Large intestine (tissue), 3 donors: ENCODE results near the gene GDPD4. TPM values are rescaled to one million over a fixed set of nuclear protein-coding genes. Genes with fewer than 3 reads are reported as not detected.

Source experiments
- DNase-seq, 2 donors: peaks; one replicate each; pipeline versions ENCODE4 v3.0.0 to v3.0.0-alpha.2; 2013
- H3K27ac ChIP-seq: one replicate; pipeline ENCODE4 v1.5.1; 2013; ENCODE audit warnings: low read length
- H3K27me3 ChIP-seq: 2 replicates; pipeline ENCODE4 v1.6.1; 2013; ENCODE audit warnings: low read length; ENCODE audit not compliant: control insufficient read depth, insufficient read depth
- H3K36me3 ChIP-seq: 2 replicates; pipeline ENCODE4 v1.6.1; 2013; ENCODE audit warnings: low read length; ENCODE audit not compliant: control insufficient read depth, insufficient read depth
- H3K4me1 ChIP-seq: one replicate; pipeline ENCODE4 v1.6.1; 2013; ENCODE audit warnings: low read length; ENCODE audit not compliant: control insufficient read depth, insufficient read depth
- H3K4me3 ChIP-seq: one replicate; pipeline ENCODE4 v1.5.1; 2013; ENCODE audit warnings: low read length
- H3K9me3 ChIP-seq: one replicate; pipeline ENCODE4 v1.6.1; 2013; ENCODE audit warnings: mild to moderate bottlenecking, low read depth, low read length, moderate library complexity; ENCODE audit not compliant: control insufficient read depth
- WGBS: methylation state at CpG from one replicate; pipeline ENCODE4 v1.1.5; 2013; ENCODE audit warnings: low lambda C conversion rate; ENCODE audit not compliant: insufficient coverage; 5-methylcytosine and 5-hydroxymethylcytosine counted together
- polyA plus RNA-seq: library from polyadenylated mRNA; unstranded; fragments of 120-200 nt; gene quantifications from one replicate; pipeline ENCODE4 v1.2.1, GENCODE V29; 2013

The GDPD4 gene
- polyA plus RNA-seq, 1 donor, result 5.1 TPM

DNA sequence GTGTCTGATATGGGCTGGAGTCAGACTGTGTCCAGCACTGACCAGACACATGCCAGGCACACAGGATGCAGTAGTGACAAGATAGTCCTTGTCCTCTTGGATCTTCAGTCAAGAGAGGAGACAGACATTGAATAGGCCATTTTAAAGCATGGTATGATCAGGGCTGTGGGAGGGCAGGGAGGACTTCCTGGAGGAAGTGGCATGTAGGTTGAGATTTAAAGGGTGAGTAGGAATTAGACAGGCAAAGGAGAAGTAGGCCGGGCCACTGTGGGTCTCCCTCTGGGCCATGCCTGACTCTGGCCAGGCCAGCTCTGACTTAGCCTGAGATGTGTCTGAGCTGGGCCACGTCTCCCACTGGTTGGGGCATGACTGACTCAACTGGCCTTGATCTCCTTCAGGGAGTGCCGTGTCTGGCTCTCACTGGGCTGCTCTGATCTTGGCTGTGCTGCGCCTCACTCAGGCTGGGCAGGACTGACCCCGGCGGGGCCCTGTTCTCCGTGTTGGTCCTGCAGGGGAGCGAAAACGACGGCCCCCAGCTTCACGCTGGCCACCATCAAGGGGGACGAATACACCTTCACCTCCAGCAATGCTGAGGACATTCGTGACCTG lies 102.2 kb downstream of the GDPD4 start:
- H3K9me3 ChIP-seq, result no peaks in the 10 kb centered on the region
- no peaks in the 10 kb centered on the region for H3K27me3 ChIP-seq
- H3K4me1 ChIP-seq, result no peaks in the 10 kb centered on the region
- DNase-seq, result no peak
- H3K27ac ChIP-seq, result no peak overlapping the region
- H3K36me3 ChIP-seq, result peaks cover 80% of the 10 kb centered on the region
- no CpG with 5 or more reads among the region's 13 CpGs for WGBS
- H3K4me3 ChIP-seq, result no peak overlapping the region

DNA sequence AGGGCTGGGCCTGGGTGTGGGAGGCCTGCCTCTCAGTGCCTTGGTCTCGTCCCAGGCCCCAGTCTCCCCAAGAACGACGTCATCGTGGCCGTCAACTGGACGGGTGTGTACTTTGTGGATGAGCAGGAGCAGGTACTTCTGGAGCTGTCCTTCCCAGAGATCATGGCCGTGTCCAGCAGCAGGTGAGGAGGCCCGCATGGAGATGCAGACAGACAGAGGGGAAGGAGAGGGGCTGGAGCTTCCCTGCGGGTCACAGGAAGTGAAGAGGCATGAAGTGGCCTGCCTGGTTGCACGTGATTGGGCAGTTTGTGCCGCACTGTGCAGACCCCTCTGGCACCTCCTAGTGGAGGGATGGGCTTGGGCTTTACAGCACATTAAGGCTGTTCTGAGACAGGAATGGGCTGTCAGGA lies 103.0 kb downstream of the GDPD4 start:
- no peak for DNase-seq
- no peaks in the 10 kb centered on the region for H3K27me3 ChIP-seq
- no CpG with 5 or more reads among the region's 11 CpGs for WGBS
- H3K4me1 ChIP-seq, result no peaks in the 10 kb centered on the region
- no peaks in the 10 kb centered on the region for H3K9me3 ChIP-seq
- H3K4me3 ChIP-seq, result no peak overlapping the region
- peaks cover 80% of the 10 kb centered on the region for H3K36me3 ChIP-seq
- no peak overlapping the region for H3K27ac ChIP-seq

DNA sequence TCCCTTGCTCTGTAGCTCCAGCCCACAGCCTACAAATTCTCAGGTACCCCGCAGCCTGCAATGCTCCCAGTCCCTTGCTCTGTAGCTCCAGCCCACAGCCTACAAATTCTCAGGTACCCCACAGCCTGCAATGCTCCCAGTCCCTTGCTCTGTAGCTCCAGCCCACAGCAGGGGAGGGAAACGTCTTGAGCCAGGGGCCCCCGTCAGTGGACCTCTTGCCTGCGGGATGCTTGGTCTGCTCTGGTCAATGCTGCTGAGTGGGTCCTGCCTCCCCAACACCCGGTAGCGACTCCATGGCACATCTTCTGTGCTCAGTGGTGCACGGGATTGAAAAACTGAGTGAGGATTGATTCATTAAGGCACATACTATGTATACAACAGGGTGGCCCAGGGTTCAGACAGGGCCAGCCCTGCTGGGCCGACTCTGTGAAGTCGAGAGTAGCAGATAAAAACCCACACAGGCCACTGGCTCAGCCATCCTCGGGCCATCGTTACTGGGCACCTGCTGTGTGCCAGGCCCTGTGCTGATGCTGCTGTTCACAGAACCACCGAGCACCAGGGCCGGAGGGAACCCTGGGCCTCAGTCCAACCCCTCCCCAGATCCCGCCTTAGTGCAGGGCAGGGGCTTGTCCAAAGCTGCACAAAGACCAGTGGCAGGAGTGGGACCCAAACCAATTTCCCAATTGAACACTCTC lies 103.7 kb downstream of the GDPD4 start:
- H3K36me3 ChIP-seq, result peaks cover 77% of the 10 kb centered on the region

DNA sequence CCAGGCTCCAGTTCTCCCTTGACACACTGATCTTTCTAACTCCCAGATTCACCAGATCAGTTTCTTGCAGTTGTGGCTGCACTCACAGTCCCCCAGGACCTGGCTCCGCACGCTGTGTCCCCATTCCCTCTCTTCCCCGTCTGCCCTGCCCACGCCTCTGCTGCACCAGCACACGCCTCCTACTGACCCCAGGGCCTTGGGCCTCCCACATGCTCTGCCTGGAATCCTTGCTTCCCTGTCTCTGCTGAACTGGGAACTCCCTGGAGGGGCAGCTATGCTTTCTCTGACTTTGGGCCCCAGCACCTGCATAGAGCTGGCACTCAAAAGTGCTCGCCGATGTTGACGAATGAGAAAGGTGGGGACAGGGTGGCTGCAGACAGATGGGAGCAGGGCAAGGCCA lies 104.5 kb downstream of the GDPD4 start:
- no CpG with 5 or more reads among the region's 8 CpGs for WGBS
- no peak overlapping the region for H3K4me3 ChIP-seq
- H3K27me3 ChIP-seq, result no peaks in the 10 kb centered on the region
- DNase-seq, result no peak
- H3K27ac ChIP-seq, result no peak overlapping the region
- H3K9me3 ChIP-seq, result peaks cover 7% of the 10 kb centered on the region
- H3K4me1 ChIP-seq, result peaks cover 3% of the 10 kb centered on the region
- peaks cover 75% of the 10 kb centered on the region for H3K36me3 ChIP-seq

More for the DNA sequence above, 103.7 kb downstream of the GDPD4 start:
- Histone ChIP-seq H3K27me3 (no peaks in the 10 kb centered on the region), H3K4me3 (no peak overlapping the region), H3K4me1 (no peaks in the 10 kb centered on the region), H3K27ac (no peak overlapping the region), H3K9me3 (peaks cover 5% of the 10 kb centered on the region)
- no peak for DNase-seq
- WGBS, result no CpG with 5 or more reads among the region's 14 CpGs

DNA sequence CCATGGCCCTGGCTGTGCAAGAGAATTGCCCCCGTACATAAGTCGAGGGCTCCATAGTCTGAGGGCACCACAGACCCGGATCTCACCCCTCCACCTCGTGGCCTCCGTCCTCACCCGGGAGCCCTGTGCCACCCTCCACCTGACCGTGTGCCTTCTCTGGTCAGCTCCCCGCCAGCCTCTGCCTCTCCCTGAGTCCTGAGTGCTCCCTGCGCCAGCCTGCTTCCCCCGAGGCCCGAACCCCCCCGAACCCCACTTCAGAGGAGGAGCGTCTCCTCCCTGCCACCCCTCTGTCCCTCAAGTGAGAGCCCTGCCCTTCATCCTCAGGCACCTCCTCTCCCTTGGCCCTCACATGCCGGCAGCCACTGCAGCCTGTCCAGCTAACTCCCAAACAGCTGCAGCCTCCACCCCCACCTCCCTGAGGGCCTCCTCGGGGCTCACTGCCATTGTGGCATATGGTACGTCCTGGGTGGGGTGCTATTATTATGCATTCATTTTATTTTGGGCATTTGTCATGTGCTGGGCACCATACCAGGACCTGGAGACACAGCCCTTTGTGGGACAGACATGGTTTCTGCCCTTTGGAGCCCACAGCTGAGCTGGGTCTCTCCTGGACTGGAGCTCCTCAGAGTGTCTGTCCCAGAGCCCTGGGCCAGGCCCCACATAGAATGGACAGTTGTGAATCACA lies 106.3 kb downstream of the GDPD4 start:
- Histone ChIP-seq H3K9me3 (peaks cover 7% of the 10 kb centered on the region), H3K4me3 (no peak overlapping the region), H3K27ac (no peak overlapping the region), H3K4me1 (peaks cover 11% of the 10 kb centered on the region), H3K27me3 (no peaks in the 10 kb centered on the region), H3K36me3 (peaks cover 72% of the 10 kb centered on the region)
- no peak for DNase-seq
- no CpG with 5 or more reads among the region's 16 CpGs for WGBS

DNA sequence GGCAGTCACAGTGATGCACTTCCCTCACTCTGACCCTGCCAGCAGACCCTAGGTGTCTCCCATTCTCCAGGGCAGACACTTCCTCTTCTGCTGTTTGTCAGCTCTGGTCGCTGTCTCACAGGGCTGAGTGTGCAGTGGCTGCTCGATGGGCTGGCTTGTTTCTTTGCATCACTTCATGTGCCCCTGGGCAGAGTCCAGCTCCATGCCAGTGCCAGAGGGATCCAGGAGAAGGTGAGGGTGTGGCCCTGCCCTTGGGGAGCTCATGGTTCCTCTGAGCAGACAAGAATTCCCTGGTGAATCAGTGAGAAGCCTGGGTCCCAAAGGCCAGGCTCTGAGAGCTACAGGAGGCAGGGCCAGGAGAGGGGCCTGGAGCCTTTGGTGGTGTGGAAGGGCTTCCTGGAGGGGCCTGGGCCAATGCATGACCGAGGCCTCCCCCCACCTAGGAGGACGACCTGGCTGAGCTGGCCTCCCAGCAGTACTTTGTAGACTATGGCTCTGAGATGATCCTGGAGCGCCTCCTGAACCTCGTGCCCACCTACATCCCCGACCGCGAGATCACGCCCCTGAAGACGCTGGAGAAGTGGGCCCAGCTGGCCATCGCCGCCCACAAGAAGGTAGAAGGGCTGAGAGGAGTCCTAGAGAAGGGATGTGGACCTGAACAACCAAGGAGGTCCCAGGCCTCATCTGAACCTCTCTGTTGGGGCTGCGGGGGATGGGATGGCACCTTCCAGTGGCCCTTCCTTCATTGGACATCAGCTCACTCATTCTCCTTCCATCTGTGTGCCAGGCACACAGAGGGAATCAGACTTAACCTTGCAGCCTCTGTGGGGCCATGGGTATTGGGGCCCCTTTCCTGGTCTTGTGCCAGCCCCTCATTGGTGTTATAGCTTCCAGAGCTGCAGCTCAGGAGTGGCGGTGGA lies 107.3 kb downstream of the GDPD4 start:
- Histone ChIP-seq H3K9me3 (peaks cover 7% of the 10 kb centered on the region), H3K4me3 (no peak overlapping the region), H3K27me3 (no peaks in the 10 kb centered on the region), H3K27ac (no peak overlapping the region), H3K36me3 (peaks cover 72% of the 10 kb centered on the region), H3K4me1 (peaks cover 20% of the 10 kb centered on the region)
- no CpG with 5 or more reads among the region's 15 CpGs for WGBS
- no peak for DNase-seq

DNA sequence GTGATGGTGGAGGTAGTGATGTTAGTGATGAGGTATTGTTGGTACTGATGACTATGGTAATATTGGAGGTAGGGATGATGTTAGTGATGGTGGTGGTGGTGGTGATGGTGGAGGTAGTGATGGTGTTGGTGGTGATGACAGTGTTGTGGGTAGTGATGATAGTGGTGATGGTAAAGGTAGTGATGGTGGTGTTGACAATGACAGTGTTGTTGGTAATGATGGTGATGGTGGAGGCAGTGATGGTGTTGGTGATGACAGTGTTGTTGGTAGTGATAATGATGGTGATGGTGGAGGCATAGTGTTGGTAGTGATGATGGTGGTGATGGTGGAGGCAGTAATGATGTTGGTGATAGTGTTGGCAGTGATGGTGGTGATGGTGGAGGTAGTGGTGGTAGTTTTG lies 108.3 kb downstream of the GDPD4 start:
- H3K4me3 ChIP-seq, result no peak overlapping the region
- peaks cover 28% of the 10 kb centered on the region for H3K4me1 ChIP-seq
- no peaks in the 10 kb centered on the region for H3K27me3 ChIP-seq
- H3K36me3 ChIP-seq, result peaks cover 62% of the 10 kb centered on the region
- no peak for DNase-seq
- peaks cover 7% of the 10 kb centered on the region for H3K9me3 ChIP-seq
- H3K27ac ChIP-seq, result no peak overlapping the region

DNA sequence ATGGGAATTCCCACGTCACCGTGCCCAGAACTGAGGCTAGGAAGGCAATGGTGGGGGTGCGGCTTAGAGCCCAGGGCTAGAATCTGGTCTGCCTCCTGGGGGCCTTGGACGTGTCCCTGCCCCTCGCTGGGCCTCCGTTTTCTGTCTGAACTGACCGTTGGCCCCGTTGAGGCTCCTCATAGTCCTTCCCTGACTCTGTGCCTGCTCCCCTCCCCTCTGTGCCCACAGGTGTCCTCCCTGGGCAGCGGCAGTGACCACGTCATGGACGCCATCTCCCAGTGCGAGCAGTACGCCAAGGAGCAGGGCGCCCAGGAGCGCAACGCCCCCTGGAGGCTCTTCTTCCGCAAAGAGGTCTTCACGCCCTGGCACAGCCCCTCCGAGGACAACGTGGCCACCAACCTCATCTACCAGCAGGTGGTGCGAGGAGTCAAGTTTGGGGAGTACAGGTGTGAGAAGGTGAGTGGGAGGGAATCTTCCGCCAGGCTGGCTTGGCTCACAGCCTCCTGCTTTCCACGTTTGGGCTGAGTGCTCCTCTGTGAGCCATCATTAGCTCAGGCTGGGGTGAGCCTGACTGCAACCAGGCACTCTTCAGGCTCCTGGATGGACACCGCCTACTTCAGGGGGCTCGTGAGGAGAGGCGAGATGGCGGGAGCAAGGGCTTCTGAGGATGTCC lies 109.5 kb downstream of the GDPD4 start:
- Histone ChIP-seq H3K9me3 (peaks cover 7% of the 10 kb centered on the region), H3K4me3 (no peak overlapping the region), H3K27me3 (no peaks in the 10 kb centered on the region), H3K27ac (no peak overlapping the region), H3K4me1 (peaks cover 38% of the 10 kb centered on the region), H3K36me3 (peaks cover 56% of the 10 kb centered on the region)
- no CpG with 5 or more reads among the region's 27 CpGs for whole genome bisulfite sequencing
- DNase-seq, result peak; percentile 72 to 76

DNA sequence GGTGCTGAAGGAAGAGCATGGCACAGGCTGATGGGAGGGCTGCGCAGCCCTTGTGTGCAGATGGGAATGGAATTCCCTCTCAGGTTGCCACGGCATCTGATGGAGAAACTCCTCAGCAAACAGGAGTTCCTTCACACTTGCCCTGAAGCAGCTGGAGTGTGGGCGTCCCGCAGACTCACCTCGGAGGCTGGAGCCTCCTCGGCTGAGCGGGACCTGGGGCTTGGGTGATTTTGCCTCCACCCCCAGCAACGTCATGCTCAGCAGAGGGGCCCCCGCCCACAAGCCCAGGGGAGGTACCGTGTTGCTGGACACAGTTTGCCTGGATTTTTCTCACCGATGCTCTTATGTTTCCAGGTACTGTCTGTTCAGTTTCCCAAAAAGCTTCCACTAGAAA lies 110.1 kb downstream of the GDPD4 start:
- no CpG with 5 or more reads among the region's 11 CpGs for WGBS
- H3K4me1 ChIP-seq, result peaks cover 41% of the 10 kb centered on the region
- no peak overlapping the region for H3K27ac ChIP-seq
- H3K9me3 ChIP-seq, result peaks cover 7% of the 10 kb centered on the region
- no peaks in the 10 kb centered on the region for H3K27me3 ChIP-seq
- no peak overlapping the region for H3K4me3 ChIP-seq
- DNase-seq, result no peak
- peaks cover 50% of the 10 kb centered on the region for H3K36me3 ChIP-seq
